Trophoblast cell (in vitro differentiated cells and primary cell): ENCODE data around the gene KIAA0513.

Source experiments
- DNase-seq, 2 donors: peaks; one replicate each; pipeline ENCODE4 v3.0.0-alpha.2; 2016
- H2AFZ ChIP-seq: 2 replicates; pipeline ENCODE4 v1.6.1; 2013; ENCODE audit warnings: low read length, moderate library complexity, mild to moderate bottlenecking; ENCODE audit not compliant: insufficient read depth, poor library complexity
- H2AK5ac ChIP-seq: 2 replicates; pipeline ENCODE4 v1.6.1; 2013; ENCODE audit warnings: mild to moderate bottlenecking, low read length
- H2BK120ac ChIP-seq: 2 replicates; pipeline ENCODE4 v1.6.1; 2013; ENCODE audit warnings: low read length, mild to moderate bottlenecking, moderate library complexity; ENCODE audit not compliant: insufficient read depth, poor library complexity
- H2BK12ac ChIP-seq: 2 replicates; pipeline ENCODE4 v1.6.1; 2013; ENCODE audit warnings: mild to moderate bottlenecking, low read length, moderate library complexity
- H2BK5ac ChIP-seq: 2 replicates; pipeline ENCODE4 v1.6.1; 2013; ENCODE audit warnings: low read length, low read depth, moderate library complexity, mild to moderate bottlenecking; ENCODE audit not compliant: poor library complexity
- H3K14ac ChIP-seq: 2 replicates; pipeline ENCODE4 v1.6.1; 2013; ENCODE audit warnings: mild to moderate bottlenecking, low read length
- H3K18ac ChIP-seq: 2 replicates; pipeline ENCODE4 v1.6.1; 2013; ENCODE audit warnings: mild to moderate bottlenecking, low read length
- H3K23ac ChIP-seq: 2 replicates; pipeline ENCODE4 v1.6.1; 2013; ENCODE audit warnings: low read length
- H3K27ac ChIP-seq: 2 replicates; pipeline ENCODE4 v1.5.1; 2013; ENCODE audit warnings: low read depth, mild to moderate bottlenecking, inconsistent platforms, low read length, moderate library complexity
- H3K27me3 ChIP-seq: 2 replicates; pipeline ENCODE4 v1.6.1; 2013; ENCODE audit warnings: inconsistent platforms, mild to moderate bottlenecking, low read length, moderate library complexity; ENCODE audit not compliant: insufficient read depth
- H3K36me3 ChIP-seq, 2 experiments: 1 replicate in 1 of 2; 2 replicates in 1 of 2; pipeline ENCODE4 v1.6.1; 2013; ENCODE audit warnings: low read length in 2 of 2, mild to moderate bottlenecking in 2 of 2, moderate library complexity in 1 of 2; ENCODE audit not compliant: insufficient read depth in 2 of 2, control insufficient read depth in 1 of 2
- H3K4ac ChIP-seq: 2 replicates; pipeline ENCODE4 v1.6.1; 2013; ENCODE audit warnings: low read depth, mild to moderate bottlenecking, low read length, moderate library complexity
- H3K4me1 ChIP-seq, 2 experiments: 1 replicate in 1 of 2; 2 replicates in 1 of 2; pipeline ENCODE4 v1.6.1; 2013; ENCODE audit warnings: low read length in 2 of 2, mild to moderate bottlenecking in 2 of 2, moderate library complexity in 1 of 2; ENCODE audit not compliant: insufficient read depth in 2 of 2, control insufficient read depth in 1 of 2
- H3K4me2 ChIP-seq: 2 replicates; pipeline ENCODE4 v1.6.1; 2013; ENCODE audit warnings: inconsistent platforms, mild to moderate bottlenecking, low read length, moderate library complexity
- H3K4me3 ChIP-seq: 2 replicates; pipeline ENCODE4 v1.5.1; 2013; ENCODE audit warnings: mild to moderate bottlenecking, low read depth, low read length, inconsistent platforms
- H3K79me1 ChIP-seq: one replicate; pipeline ENCODE4 v1.6.1; 2013; ENCODE audit warnings: low read length
- H3K79me2 ChIP-seq: 2 replicates; pipeline ENCODE4 v1.6.1; 2013; ENCODE audit warnings: low read length, mild to moderate bottlenecking; ENCODE audit not compliant: control insufficient read depth, insufficient read depth, poor library complexity
- H3K9ac ChIP-seq: 2 replicates; pipeline ENCODE4 v1.6.1; 2013; ENCODE audit warnings: mild to moderate bottlenecking, low read length
- H3K9me3 ChIP-seq: 2 replicates; pipeline ENCODE4 v1.6.1; 2013; ENCODE audit warnings: low read depth, mild to moderate bottlenecking, control low read depth, inconsistent platforms, low read length; ENCODE audit not compliant: insufficient read depth
- H4K12ac ChIP-seq: 2 replicates; pipeline ENCODE4 v1.6.1; 2013; ENCODE audit warnings: low read depth, mild to moderate bottlenecking, low read length, moderate library complexity
- H4K8ac ChIP-seq: 2 replicates; pipeline ENCODE4 v1.6.1; 2013; ENCODE audit warnings: low read depth, mild to moderate bottlenecking, low read length, moderate library complexity
- H4K91ac ChIP-seq: one replicate; pipeline ENCODE4 v1.6.1; 2013; ENCODE audit warnings: low read depth, mild to moderate bottlenecking, low read length, moderate library complexity
- WGBS: extraction: QIAGEN DNeasy Blood & Tissue Kit; methylation state at CpG from one replicate; pipeline ENCODE4 v1.1.7; 2013; ENCODE audit warnings: missing lambda C conversion rate; ENCODE audit not compliant: insufficient read length, insufficient coverage; ENCODE audit errors: extremely low coverage; 5-methylcytosine and 5-hydroxymethylcytosine counted together

The KIAA0513 gene

DNA sequence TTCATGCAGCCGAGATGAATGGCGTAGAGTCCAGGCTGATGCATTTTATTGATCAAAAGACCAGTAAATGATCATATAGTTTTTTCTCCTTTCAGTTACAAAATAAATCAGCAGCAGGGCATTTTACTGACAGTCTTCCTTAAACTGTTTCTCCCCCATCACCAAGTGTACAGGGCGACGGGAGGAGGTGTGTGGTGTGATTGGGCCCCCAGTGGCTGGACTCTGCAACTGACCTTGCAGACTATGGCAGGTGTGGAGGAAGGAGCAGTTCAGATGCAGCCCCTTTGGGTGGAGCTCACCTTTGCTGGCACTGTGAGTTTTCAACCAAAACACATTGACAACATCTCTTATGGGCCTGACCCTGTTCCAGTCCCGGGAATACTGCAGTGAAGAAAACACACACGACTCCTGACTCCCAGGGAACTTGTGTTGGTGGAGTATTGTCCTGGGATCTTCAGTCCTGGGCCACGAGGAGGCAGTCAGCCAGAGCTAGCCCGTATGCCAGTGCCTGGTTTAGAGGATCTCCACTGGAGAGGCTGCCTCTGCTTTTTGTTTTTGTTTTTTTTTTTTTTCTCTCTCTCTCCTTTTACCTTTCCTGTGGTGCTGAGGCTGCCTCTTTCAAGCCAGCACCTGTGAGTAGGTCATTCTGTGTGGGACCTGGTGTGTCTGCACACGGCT is 29.8 kb downstream of the KIAA0513 start:
- Histone ChIP-seq H2BK5ac (no peak overlapping the region), H3K4me1 (peaks cover 3 to 5% of the 10 kb centered on the region in 2 experiments), H3K4me2 (no peak overlapping the region), H3K4me3 (no peak overlapping the region), H3K27me3 (no peaks in the 10 kb centered on the region), H3K4ac (no peak overlapping the region), H3K14ac (no peak overlapping the region), H3K18ac (no peak overlapping the region), H3K27ac (no peak overlapping the region), H3K9ac (no peak overlapping the region), H3K79me1 (no peaks in the 10 kb centered on the region), H3K9me3 (peaks cover 2% of the 10 kb centered on the region), H4K12ac (no peak overlapping the region), H2AFZ (no peak overlapping the region), H3K36me3 (no peaks in the 10 kb centered on the region), H4K91ac (no peak overlapping the region), H2AK5ac (no peak overlapping the region), H2BK12ac (no peak overlapping the region), H3K23ac (no peak overlapping the region), H3K79me2 (no peaks in the 10 kb centered on the region), H2BK120ac (no peak overlapping the region), H4K8ac (no peak overlapping the region)
- no CpG with 5 or more reads among the region's 9 CpGs for WGBS
- peak in 1 of 2 donors; percentile 25 for DNase-seq

DNA sequence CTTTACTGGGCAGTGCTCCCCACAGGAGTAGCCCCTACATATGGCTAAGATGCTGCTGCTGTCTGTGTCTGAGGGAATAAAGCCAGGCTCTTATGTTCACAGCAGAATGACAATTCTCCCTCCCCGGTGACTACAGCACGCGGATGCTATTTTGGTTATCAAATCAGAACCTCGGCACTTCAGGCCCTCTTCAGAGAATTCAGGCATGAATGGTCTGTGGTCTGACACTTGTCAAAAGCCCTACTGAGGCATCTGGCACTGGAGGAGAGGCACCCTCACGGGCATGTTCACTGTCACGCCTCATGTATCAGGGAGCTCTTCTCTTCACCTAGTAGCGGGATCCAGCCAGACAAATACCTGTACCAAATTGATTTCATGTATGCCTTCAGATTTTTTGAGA is 30.4 kb downstream of the KIAA0513 start:
- no peak overlapping the region for H3K23ac ChIP-seq
- no peak overlapping the region for H3K4ac ChIP-seq
- H3K18ac ChIP-seq: no peak overlapping the region
- H2AK5ac ChIP-seq: no peak overlapping the region
- no peak overlapping the region for H3K27ac ChIP-seq
- H2AFZ ChIP-seq: no peak overlapping the region
- H3K9ac ChIP-seq: no peak overlapping the region
- H2BK5ac ChIP-seq: no peak overlapping the region
- no peak overlapping the region for H4K8ac ChIP-seq
- H3K4me1 ChIP-seq: peaks cover 3 to 5% of the 10 kb centered on the region in 2 experiments
- no peak overlapping the region for H4K91ac ChIP-seq
- no peak overlapping the region for H3K4me2 ChIP-seq
- no peaks in the 10 kb centered on the region for H3K36me3 ChIP-seq
- H4K12ac ChIP-seq: no peak overlapping the region
- H3K79me2 ChIP-seq: no peaks in the 10 kb centered on the region
- H3K4me3 ChIP-seq: no peak overlapping the region
- H3K9me3 ChIP-seq: peaks cover 2% of the 10 kb centered on the region
- no CpG with 5 or more reads among the region's 7 CpGs for WGBS
- DNase-seq: no peak
- no peak overlapping the region for H2BK120ac ChIP-seq
- no peaks in the 10 kb centered on the region for H3K27me3 ChIP-seq
- H3K79me1 ChIP-seq: no peaks in the 10 kb centered on the region
- H2BK12ac ChIP-seq: no peak overlapping the region
- H3K14ac ChIP-seq: no peak overlapping the region

DNA sequence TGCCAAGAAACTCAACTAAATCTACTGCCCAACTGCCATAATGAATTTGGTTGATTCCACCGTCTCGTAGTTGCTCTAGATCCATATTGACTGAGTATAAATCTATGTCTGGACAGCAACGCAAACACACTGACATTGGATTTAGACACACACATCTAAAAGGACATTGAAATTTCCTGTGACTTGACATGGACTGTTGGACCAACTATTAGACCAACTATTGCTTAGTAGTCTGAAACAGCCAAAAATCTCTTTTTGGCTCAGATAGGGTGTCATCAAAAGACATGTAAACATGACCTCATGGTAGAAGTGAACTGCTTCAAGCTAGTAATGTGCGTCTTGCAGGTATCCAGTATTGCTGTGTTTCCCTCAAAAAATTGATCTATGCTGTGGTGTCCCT is 31.3 kb downstream of the KIAA0513 start:
- peaks cover 2% of the 10 kb centered on the region for H3K9me3 ChIP-seq
- H4K8ac ChIP-seq: no peak overlapping the region
- H3K4me2 ChIP-seq: no peak overlapping the region
- no peak overlapping the region for H3K9ac ChIP-seq
- no peak overlapping the region for H3K23ac ChIP-seq
- H2AFZ ChIP-seq: no peak overlapping the region
- H4K12ac ChIP-seq: no peak overlapping the region
- no peak overlapping the region for H2AK5ac ChIP-seq
- no peaks in the 10 kb centered on the region for H3K79me2 ChIP-seq
- no peak overlapping the region for H3K18ac ChIP-seq
- H3K79me1 ChIP-seq: no peaks in the 10 kb centered on the region
- no peak overlapping the region for H3K4ac ChIP-seq
- H2BK12ac ChIP-seq: no peak overlapping the region
- peaks cover 3 to 5% of the 10 kb centered on the region in 2 experiments for H3K4me1 ChIP-seq
- no peaks in the 10 kb centered on the region for H3K36me3 ChIP-seq
- H3K27ac ChIP-seq: no peak overlapping the region
- H3K14ac ChIP-seq: no peak overlapping the region
- H3K27me3 ChIP-seq: no peaks in the 10 kb centered on the region
- no peak for DNase-seq
- H2BK5ac ChIP-seq: no peak overlapping the region
- H4K91ac ChIP-seq: no peak overlapping the region
- WGBS: no CpG with 5 or more reads among the region's 4 CpGs
- H3K4me3 ChIP-seq: no peak overlapping the region
- H2BK120ac ChIP-seq: no peak overlapping the region

DNA sequence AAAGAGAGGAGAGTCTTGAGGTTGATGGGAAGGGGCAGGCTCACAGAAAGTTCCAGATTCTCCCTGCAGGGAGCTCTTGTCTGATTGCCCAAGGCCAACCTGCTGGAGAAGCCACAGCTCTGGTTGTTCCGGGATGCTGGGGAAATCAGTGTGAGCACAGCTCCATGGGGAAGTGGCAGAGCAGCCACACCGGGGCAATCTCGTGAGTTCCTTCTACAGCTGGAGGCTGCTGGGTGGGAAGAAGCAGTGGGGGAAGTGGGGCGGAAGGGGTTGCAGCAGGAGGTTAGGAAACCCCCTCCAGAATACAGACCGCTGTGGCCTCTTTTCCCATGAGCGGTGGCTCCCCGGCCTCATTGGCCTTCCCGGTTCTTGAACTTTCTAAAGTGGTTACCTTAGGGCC is 34.0 kb downstream of the KIAA0513 start:
- Histone ChIP-seq H2AK5ac (no peak overlapping the region), H3K9ac (no peak overlapping the region), H3K14ac (no peak overlapping the region), H3K27me3 (no peaks in the 10 kb centered on the region), H3K4me3 (no peak overlapping the region), H3K36me3 (no peaks in the 10 kb centered on the region), H3K9me3 (no peaks in the 10 kb centered on the region), H4K8ac (no peak overlapping the region), H4K91ac (no peak overlapping the region), H2BK5ac (no peak overlapping the region), H3K4me2 (no peak overlapping the region), H3K23ac (no peak overlapping the region), H2AFZ (no peak overlapping the region), H2BK12ac (no peak overlapping the region), H4K12ac (no peak overlapping the region), H2BK120ac (no peak overlapping the region), H3K4me1 (no peaks in the 10 kb centered on the region), H3K27ac (no peak overlapping the region), H3K79me1 (no peaks in the 10 kb centered on the region), H3K4ac (no peak overlapping the region), H3K79me2 (no peaks in the 10 kb centered on the region), H3K18ac (no peak overlapping the region)
- no CpG with 5 or more reads among the region's 8 CpGs for WGBS
- peak in 1 of 2 donors; percentile 10 for DNase-seq
